Peyer's patch (tissue), 4 donors: ENCODE data around the gene KYNU. TPM values are rescaled to one million over a fixed set of nuclear protein-coding genes. Genes with fewer than 3 reads are reported as not detected.

Experiments used
- DNase-seq, 3 donors: peaks; one replicate each; pipeline ENCODE4 v3.0.0-alpha.2; 2017 to 2019
- H3K27ac ChIP-seq, 4 donors: fragments of 200-600 bp; sonication (generic); one replicate each; pipeline ENCODE4 v1.5.1; 2016 to 2019
- H3K27me3 ChIP-seq, 2 donors: fragments of 200-600 bp; sonication (generic); one replicate each; pipeline ENCODE4 v1.5.1; 2019
- H3K36me3 ChIP-seq, 3 donors: fragments of 200-600 bp; sonication (generic); one replicate each; pipeline ENCODE4 v1.5.1; 2016 to 2019
- H3K4me1 ChIP-seq, 4 donors: fragments of 200-600 bp; sonication (generic); one replicate each; pipeline ENCODE4 v1.5.1; 2016 to 2019
- H3K4me3 ChIP-seq, 4 donors: fragments of 200-600 bp; sonication (generic); 1 replicate in 3 of 4; 2 replicates in 1 of 4; pipeline ENCODE4 v1.5.1; 2016 to 2019; ENCODE audit warnings: mild to moderate bottlenecking in 1 of 4
- H3K9me3 ChIP-seq, 4 donors: fragments of 200-600 bp; sonication (generic); one replicate each; pipeline ENCODE4 v1.5.1; 2016 to 2019; ENCODE audit warnings: mild to moderate bottlenecking in 1 of 4
- CTCF ChIP-seq, 6 experiments: fragments of 450-650 bp in 4 of 6; fragments of 200-600 bp in 2 of 6; sonication (generic) in 1 of 6; IDR thresholded peaks; one replicate each; pipeline ENCODE4 v1.5.1; 2017 to 2019; ENCODE audit warnings: antibody characterized with exemption in 6 of 6, mild to moderate bottlenecking in 3 of 6, moderate library complexity in 1 of 6
- POLR2A ChIP-seq, 2 donors: fragments of 450-650 bp; IDR thresholded peaks; one replicate each; pipeline ENCODE4 v1.5.1; 2017; ENCODE audit warnings: antibody characterized with exemption in 2 of 2, mild to moderate bottlenecking in 2 of 2, moderate library complexity in 2 of 2
- total RNA-seq, 4 donors: library from RNA; depleted of rRNA; stranded (reverse); fragments of >200 nt; gene quantifications; one replicate each; pipeline ENCODE4 v1.1.0, GENCODE V29; 2016

The KYNU gene
- total RNA-seq, 4 donors from 2014 or later: 0.53 to 25.6 (median 2.5) TPM

- Histone ChIP-seq H3K4me1 (no peaks in the 10 kb centered on the region), H3K27me3 (no peaks in the 10 kb centered on the region), H3K4me3 (no peak overlapping the region), H3K36me3 (no peaks in the 10 kb centered on the region), H3K9me3 (no peaks in the 10 kb centered on the region), H3K27ac (no peak overlapping the region)
- DNase-seq: no peak
- no peak for TF ChIP-seq CTCF (IDR thresholded peaks at IDR 0.05)
- TF ChIP-seq POLR2A (IDR thresholded peaks at IDR 0.05): no peak
These were observed 59.2 kb downstream of the KYNU start for GRCh38 chr2:142936629-142937028.

DNA sequence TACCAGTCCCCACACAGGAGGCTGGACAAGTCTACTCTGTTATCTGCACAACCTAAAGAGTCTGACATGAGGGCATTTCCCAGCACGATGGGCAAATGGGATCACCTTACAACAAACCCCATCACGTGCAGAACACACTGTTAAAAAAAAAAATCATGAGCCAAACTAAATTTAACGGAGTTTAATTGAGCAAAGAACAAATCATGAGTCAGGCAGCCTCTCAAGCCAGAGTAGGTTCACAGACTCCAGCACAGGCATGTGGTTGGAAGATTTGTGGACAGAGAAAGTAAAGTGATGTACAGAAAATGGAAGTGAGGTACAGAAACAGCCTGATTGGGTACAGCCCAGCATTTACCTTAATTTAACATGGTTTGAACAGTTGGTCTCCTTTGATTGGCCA lies 59.9 kb downstream of the KYNU start:
- Histone ChIP-seq H3K27ac (no peak overlapping the region), H3K27me3 (no peaks in the 10 kb centered on the region), H3K4me1 (no peaks in the 10 kb centered on the region), H3K9me3 (no peaks in the 10 kb centered on the region), H3K4me3 (no peak overlapping the region), H3K36me3 (no peaks in the 10 kb centered on the region)
- DNase-seq: no peak
- TF ChIP-seq CTCF (IDR thresholded peaks at IDR 0.05) (no peak), POLR2A (IDR thresholded peaks at IDR 0.05) (no peak)

- Histone ChIP-seq H3K4me1 (no peaks in the 10 kb centered on the region), H3K27me3 (no peaks in the 10 kb centered on the region), H3K27ac (no peak overlapping the region), H3K4me3 (no peak overlapping the region), H3K9me3 (no peaks in the 10 kb centered on the region), H3K36me3 (no peaks in the 10 kb centered on the region)
- no peak for DNase-seq
- TF ChIP-seq CTCF (IDR thresholded peaks at IDR 0.05) (no peak), POLR2A (IDR thresholded peaks at IDR 0.05) (no peak)
These were observed 60.8 kb downstream of the KYNU start for GRCh38 chr2:142938240-142938639.

- Histone ChIP-seq H3K36me3 (no peaks in the 10 kb centered on the region), H3K4me1 (no peaks in the 10 kb centered on the region), H3K9me3 (no peaks in the 10 kb centered on the region), H3K27ac (no peak overlapping the region), H3K27me3 (no peaks in the 10 kb centered on the region), H3K4me3 (no peak overlapping the region)
- DNase-seq: no peak
- no peak for TF ChIP-seq CTCF (IDR thresholded peaks at IDR 0.05)
- TF ChIP-seq POLR2A (IDR thresholded peaks at IDR 0.05): no peak
These were observed 63.3 kb downstream of the KYNU start for GRCh38 chr2:142940606-142941223.

- H3K9me3 ChIP-seq: no peaks in the 10 kb centered on the region
- no peaks in the 10 kb centered on the region for H3K36me3 ChIP-seq
- DNase-seq: no peak
- H3K4me3 ChIP-seq: no peak overlapping the region
- H3K27ac ChIP-seq: no peak overlapping the region
- H3K4me1 ChIP-seq: no peaks in the 10 kb centered on the region
- H3K27me3 ChIP-seq: no peaks in the 10 kb centered on the region
- TF ChIP-seq POLR2A (IDR thresholded peaks at IDR 0.05): no peak
- no peak for TF ChIP-seq CTCF (IDR thresholded peaks at IDR 0.05)
These were observed 65.2 kb downstream of the KYNU start for GRCh38 chr2:142942690-142943089.

DNA sequence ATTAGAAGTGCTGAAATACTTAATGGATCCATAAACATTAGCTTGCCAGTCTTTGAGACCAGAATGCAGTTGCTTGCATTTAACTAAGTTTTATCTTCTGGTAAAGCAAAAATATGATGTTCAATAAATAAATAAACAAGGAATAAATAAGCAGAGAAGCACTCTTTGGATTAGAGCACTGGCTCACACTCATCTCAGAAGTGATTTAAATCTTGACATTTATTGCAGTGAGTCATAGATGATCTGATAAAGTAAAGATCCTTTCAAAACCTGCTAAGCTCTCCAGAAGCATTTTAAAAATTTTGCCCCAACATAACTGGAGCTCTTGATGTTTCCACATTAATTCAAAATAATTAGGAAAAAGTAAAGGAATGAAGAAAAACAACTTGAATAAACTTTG lies 66.8 kb downstream of the KYNU start:
- no peak for TF ChIP-seq CTCF (IDR thresholded peaks at IDR 0.05)
- no peak for TF ChIP-seq POLR2A (IDR thresholded peaks at IDR 0.05)
- Histone ChIP-seq H3K36me3 (no peaks in the 10 kb centered on the region), H3K9me3 (no peaks in the 10 kb centered on the region), H3K4me1 (no peaks in the 10 kb centered on the region), H3K27me3 (no peaks in the 10 kb centered on the region), H3K4me3 (no peak overlapping the region), H3K27ac (no peak overlapping the region)
- no peak for DNase-seq
